ENCODE results near the gene CARD11. TPM values are rescaled to one million over a fixed set of nuclear protein-coding genes. Genes with fewer than 3 reads are reported as not detected.

CARD11 gene
- total and polyA plus RNA-seq, 2 experiments from 2014 or later, result 0.15 TPM; not detected in 1

- TF ChIP-seq CTCF (IDR thresholded peaks at IDR 0.05; ENCODE audit: low read depth, low read length), result no peak
- H3K36me3 ChIP-seq, result no peaks in the 10 kb centered on the region
- H3K4me1 ChIP-seq (ENCODE audit: low read depth), result no peaks in the 10 kb centered on the region
- H3K27me3 ChIP-seq, result no peaks in the 10 kb centered on the region
- no peak overlapping the region for H3K27ac ChIP-seq
- H3K4me3 ChIP-seq, result no peak overlapping the region
- no peaks in the 10 kb centered on the region for H3K9me3 ChIP-seq (ENCODE audit: low read depth)
- DNase-seq (ENCODE audit: low read depth in 1 of 2, low spot score in 1 of 2), result peak in 1 of 2 donors; percentile 45
Observed at GRCh38 chr7:2880874-2881533, 162.7 kb downstream of the CARD11 start.

- Histone ChIP-seq H3K9me3 (ENCODE audit: low read depth) (no peaks in the 10 kb centered on the region), H3K27me3 (no peaks in the 10 kb centered on the region), H3K27ac (no peak overlapping the region), H3K4me3 (no peak overlapping the region), H3K4me1 (ENCODE audit: low read depth) (no peaks in the 10 kb centered on the region), H3K36me3 (no peaks in the 10 kb centered on the region)
- no peak for TF ChIP-seq CTCF (IDR thresholded peaks at IDR 0.05; ENCODE audit: low read depth, low read length)
- no peak for DNase-seq (ENCODE audit: low read depth in 1 of 2, low spot score in 1 of 2)
Observed at GRCh38 chr7:2880051-2880450, 163.6 kb downstream of the CARD11 start.

GRCh38 chr7:2879354-2879753 lies 164.3 kb downstream of the CARD11 start:
- no peak for DNase-seq (ENCODE audit: low read depth in 1 of 2, low spot score in 1 of 2)
- Histone ChIP-seq H3K36me3 (no peaks in the 10 kb centered on the region), H3K9me3 (ENCODE audit: low read depth) (no peaks in the 10 kb centered on the region), H3K4me3 (no peak overlapping the region), H3K27me3 (no peaks in the 10 kb centered on the region), H3K4me1 (ENCODE audit: low read depth) (no peaks in the 10 kb centered on the region), H3K27ac (no peak overlapping the region)
- no peak for TF ChIP-seq CTCF (IDR thresholded peaks at IDR 0.05; ENCODE audit: low read depth, low read length)

GRCh38 chr7:2878306-2878705 lies 165.4 kb downstream of the CARD11 start:
- TF ChIP-seq CTCF (IDR thresholded peaks at IDR 0.05; ENCODE audit: low read depth, low read length), result no peak
- no peaks in the 10 kb centered on the region for H3K27me3 ChIP-seq

GRCh38 chr7:2876031-2876731 lies 167.5 kb downstream of the CARD11 start:
- no peak for TF ChIP-seq CTCF (IDR thresholded peaks at IDR 0.05; ENCODE audit: low read depth, low read length)
- Histone ChIP-seq H3K4me3 (no peak overlapping the region), H3K27me3 (no peaks in the 10 kb centered on the region), H3K4me1 (ENCODE audit: low read depth) (no peaks in the 10 kb centered on the region), H3K36me3 (no peaks in the 10 kb centered on the region), H3K27ac (no peak overlapping the region), H3K9me3 (ENCODE audit: low read depth) (no peaks in the 10 kb centered on the region)
- peak in 1 of 2 donors; percentile 38 for DNase-seq (ENCODE audit: low read depth in 1 of 2, low spot score in 1 of 2)

More at GRCh38 chr7:2878306-2878705, 165.4 kb downstream of the CARD11 start:
- DNase-seq (ENCODE audit: low read depth in 1 of 2, low spot score in 1 of 2), result no peak
- Histone ChIP-seq H3K9me3 (ENCODE audit: low read depth) (no peaks in the 10 kb centered on the region), H3K4me3 (no peak overlapping the region), H3K36me3 (no peaks in the 10 kb centered on the region), H3K27ac (no peak overlapping the region), H3K4me1 (ENCODE audit: low read depth) (no peaks in the 10 kb centered on the region)

All from cardiac muscle cell (in vitro differentiated cells and primary cell).